Endodermal cell (in vitro differentiated cells): ENCODE results near the gene ANKRD12. TPM values are rescaled to one million over a fixed set of nuclear protein-coding genes. Genes with fewer than 3 reads are reported as not detected.

Source experiments
- DNase-seq: peaks from one replicate; pipeline ENCODE4 v3.0.0-alpha.2; 2017
- H3K27ac ChIP-seq: 2 replicates; pipeline ENCODE4 v1.5.1; 2013; ENCODE audit warnings: mild to moderate bottlenecking, low read depth, low read length, moderate library complexity
- H3K27me3 ChIP-seq: 2 replicates; pipeline ENCODE4 v1.6.1; 2013; ENCODE audit warnings: mild to moderate bottlenecking, low read length, moderate library complexity; ENCODE audit not compliant: insufficient read depth, control insufficient read depth, poor library complexity, severe bottlenecking
- H3K36me3 ChIP-seq: 2 replicates; pipeline ENCODE4 v1.7.0; 2013; ENCODE audit warnings: mild to moderate bottlenecking, low read length, moderate library complexity; ENCODE audit not compliant: control insufficient read depth, insufficient read depth
- H3K4me1 ChIP-seq: one replicate; pipeline ENCODE4 v1.7.0; 2013; ENCODE audit warnings: low read length; ENCODE audit not compliant: control insufficient read depth, insufficient read depth
- H3K4me3 ChIP-seq: 2 replicates; pipeline ENCODE4 v1.5.1; 2013; ENCODE audit warnings: mild to moderate bottlenecking, low read length, moderate library complexity
- H3K9ac ChIP-seq: 2 replicates; pipeline ENCODE4 v1.6.1; 2013; ENCODE audit warnings: mild to moderate bottlenecking, low read length, moderate library complexity; ENCODE audit not compliant: poor library complexity, severe bottlenecking; ENCODE audit errors: extremely low read depth
- H3K9me3 ChIP-seq: 2 replicates; pipeline ENCODE4 v1.6.1; 2013; ENCODE audit warnings: mild to moderate bottlenecking, low read length, moderate library complexity; ENCODE audit not compliant: control insufficient read depth
- H3K27ac Mint-ChIP-seq: 2 replicates; pipeline ENCODE4 v1.8.0; 2020; ENCODE audit warnings: mixed read lengths
- H3K27me3 Mint-ChIP-seq: 2 replicates; pipeline ENCODE4 v1.8.0; 2021; ENCODE audit warnings: mild to moderate bottlenecking, mixed read lengths; ENCODE audit not compliant: insufficient read depth
- H3K36me3 Mint-ChIP-seq: 2 replicates; pipeline ENCODE4 v1.8.0; 2020; ENCODE audit warnings: low read depth, mixed read lengths
- H3K4me1 Mint-ChIP-seq: 2 replicates; pipeline ENCODE4 v1.8.0; 2020; ENCODE audit warnings: mixed read lengths
- H3K4me3 Mint-ChIP-seq: 2 replicates; pipeline ENCODE4 v1.8.0; 2020; ENCODE audit warnings: mild to moderate bottlenecking, moderate library complexity, mixed read lengths
- H3K9me3 Mint-ChIP-seq: 2 replicates; pipeline ENCODE4 v1.8.0; 2020; ENCODE audit warnings: mild to moderate bottlenecking, mixed read lengths
- CTCF ChIP-seq: fragments of 200-600 bp; sonication (generic); conservative IDR thresholded peaks from 2 replicates; pipeline ENCODE4 v1.5.0; 2021; ENCODE audit warnings: antibody characterized with exemption, mild to moderate bottlenecking
- WGBS, 2 experiments: methylation state at CpG; one replicate each; pipeline versions ENCODE4 v1.1.5 to v1.1.7; 2013; ENCODE audit warnings: missing lambda C conversion rate in 2 of 2, mixed read lengths in 1 of 2; ENCODE audit not compliant: insufficient coverage in 1 of 2, insufficient read length in 1 of 2; 5-methylcytosine and 5-hydroxymethylcytosine counted together
- total RNA-seq, 2 donors: library from RNA; stranded (reverse); fragmentation: NEBNext Ultra II Directional in 1 of 2; extraction: Animal tissue kit (Norgen Biotek cat#: 25700) in 1 of 2; gene quantifications; 2 replicates in 1 of 2; 3 replicates in 1 of 2; pipeline ENCODE4 v1.2.1, GENCODE V29; 2021

The ANKRD12 gene
- total RNA-seq, 2 donors from 2014 or later = 36.0 to 41.6 TPM

DNA sequence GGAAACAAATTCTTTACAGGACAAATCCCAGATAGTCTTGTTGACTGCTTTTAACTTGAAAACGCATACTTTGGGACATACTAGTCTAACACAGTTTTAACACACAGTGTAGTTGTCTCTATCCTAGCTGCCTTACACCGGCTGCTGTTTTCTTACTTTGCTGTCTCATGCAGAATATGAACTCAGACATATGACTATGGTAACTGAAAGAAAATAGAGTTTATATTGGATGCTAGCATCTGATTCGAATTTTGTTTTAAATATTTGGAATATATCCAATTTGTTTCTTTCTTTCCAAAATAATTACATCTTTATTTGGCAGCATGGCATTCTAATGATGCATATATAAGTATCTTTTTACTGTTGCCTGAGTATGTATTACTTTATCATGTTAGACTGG is 69.8 kb downstream of the ANKRD12 start:
- Histone ChIP-seq H3K27ac (no peak overlapping the region), H3K36me3 (peaks cover 9% of the 10 kb centered on the region), H3K9me3 (no peaks in the 10 kb centered on the region), H3K4me1 (no peaks in the 10 kb centered on the region), H3K4me3 (no peak overlapping the region), H3K9ac (no peak overlapping the region), H3K27me3 (no peaks in the 10 kb centered on the region)
- Mint-ChIP-seq H3K4me3 (no peak overlapping the region), H3K27ac (no peak overlapping the region), H3K4me1 (peaks cover 2% of the 10 kb centered on the region), H3K9me3 (no peaks in the 10 kb centered on the region), H3K27me3 (no peaks in the 10 kb centered on the region), H3K36me3 (peaks cover 9% of the 10 kb centered on the region)
- DNase-seq = no peak
- TF ChIP-seq CTCF = no peak
- WGBS, 2 experiments = 87% methylated on average over 3 of the region's 3 CpGs; no CpG with 5 or more reads in 1 of the 2 experiments

GRCh38 chr18:9209279-9209678 is 72.7 kb downstream of the ANKRD12 start:
- no peaks in the 10 kb centered on the region for H3K27me3 ChIP-seq
- no peak overlapping the region for H3K9ac ChIP-seq
- no peak overlapping the region for H3K27ac ChIP-seq
- Mint-ChIP-seq H3K27ac (no peak overlapping the region), H3K4me1 (no peaks in the 10 kb centered on the region), H3K36me3 (peaks cover 11% of the 10 kb centered on the region), H3K4me3 (no peak overlapping the region), H3K9me3 (no peaks in the 10 kb centered on the region), H3K27me3 (no peaks in the 10 kb centered on the region)
- TF ChIP-seq CTCF = no peak
- WGBS, 2 experiments = 96 to 100% methylated on average over 1 to 4 of the region's 4 CpGs
- H3K4me3 ChIP-seq = no peak overlapping the region
- no peaks in the 10 kb centered on the region for H3K4me1 ChIP-seq
- DNase-seq = no peak
- H3K36me3 ChIP-seq = peaks cover 30% of the 10 kb centered on the region
- no peaks in the 10 kb centered on the region for H3K9me3 ChIP-seq

DNA sequence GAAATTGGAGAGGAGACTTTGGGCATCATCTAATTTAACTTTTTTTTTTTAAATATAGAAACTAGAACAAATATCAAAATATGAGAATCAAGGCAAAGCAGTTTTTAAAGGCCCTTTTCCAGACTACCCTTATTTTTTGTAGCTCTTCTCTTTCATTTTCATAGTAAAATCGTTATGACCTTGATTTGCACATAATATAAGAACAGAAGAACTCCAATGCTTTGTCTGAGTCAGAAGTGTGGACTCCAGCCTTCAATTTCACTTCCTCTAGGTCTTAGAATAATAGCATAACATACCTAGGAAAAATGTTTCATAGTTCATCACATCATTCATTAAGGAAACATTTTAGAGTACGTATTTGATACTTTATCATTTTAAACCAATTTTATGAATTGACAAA is 74.4 kb downstream of the ANKRD12 start:
- no peak overlapping the region for H3K9ac ChIP-seq
- WGBS, 2 experiments = 75 to 94% methylated on average over 1 of the region's 2 CpGs
- H3K27me3 ChIP-seq = no peaks in the 10 kb centered on the region
- H3K4me1 Mint-ChIP-seq = no peaks in the 10 kb centered on the region
- H3K27ac ChIP-seq = no peak overlapping the region
- H3K36me3 Mint-ChIP-seq = peaks cover 19% of the 10 kb centered on the region
- DNase-seq = no peak
- H3K9me3 ChIP-seq = no peaks in the 10 kb centered on the region
- no peak overlapping the region for H3K4me3 ChIP-seq
- H3K36me3 ChIP-seq = peaks cover 30% of the 10 kb centered on the region
- H3K4me1 ChIP-seq = no peaks in the 10 kb centered on the region
- H3K4me3 Mint-ChIP-seq = no peak overlapping the region
- H3K27ac Mint-ChIP-seq = no peak overlapping the region
- TF ChIP-seq CTCF = no peak
- no peaks in the 10 kb centered on the region for H3K27me3 Mint-ChIP-seq
- no peaks in the 10 kb centered on the region for H3K9me3 Mint-ChIP-seq
